Measurements from ENCODE around the gene MSANTD1. TPM values are rescaled to one million over a fixed set of nuclear protein-coding genes. Genes with fewer than 3 reads are reported as not detected.

The MSANTD1 gene
- total and polyA plus RNA-seq, 2 donors (not counting 3 experiments of a cell fraction or from before 2014, with no cell fraction given), result 0.14 to 1.2 TPM

DNA sequence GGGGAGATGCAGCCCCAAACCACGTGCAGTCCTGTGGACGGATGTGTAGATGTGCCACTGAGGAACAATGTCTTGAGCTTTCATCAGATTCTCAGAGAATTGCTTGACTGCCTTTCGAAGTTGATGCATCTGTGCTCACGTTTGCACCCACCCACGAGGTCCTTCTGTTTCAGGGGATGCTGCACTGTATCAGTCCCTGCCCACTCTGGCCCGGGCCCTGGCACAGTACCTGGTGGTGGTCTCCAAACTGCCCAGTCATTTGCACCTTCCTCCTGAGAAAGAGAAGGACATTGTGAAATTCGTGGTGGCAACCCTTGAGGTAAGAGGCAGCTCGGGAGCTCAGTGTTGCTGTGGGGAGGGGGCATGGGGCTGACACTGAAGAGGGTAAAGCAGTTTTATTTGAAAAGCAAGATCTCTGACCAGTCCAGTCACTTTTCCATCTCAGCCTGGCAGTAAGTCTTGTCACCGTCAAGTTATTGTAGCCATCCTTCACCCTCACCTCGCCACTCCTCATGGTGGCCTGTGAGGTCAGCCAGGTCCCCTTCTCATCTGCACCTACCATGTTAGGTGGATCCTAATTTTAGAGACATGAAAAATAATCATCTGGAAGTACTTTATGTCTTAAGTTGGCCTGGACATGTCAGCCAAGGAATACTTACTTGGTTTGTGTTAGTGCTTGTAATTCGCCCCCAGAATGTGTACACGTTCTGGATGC is 36.4 kb upstream of the MSANTD1 start:
- intact Hi-C loops (cut with micrococcal nuclease) (no loop called here), dilution Hi-C loops (cut with MboI; ENCODE audit: extremely low pct_ligation_motif_present, low sequenced_read_pairs) (no loop called here)
- Histone ChIP-seq H4K20me1 (replicated peaks; ENCODE audit: control insufficient read depth, extremely low read depth, insufficient read depth, low read length) (no peaks in the 10 kb centered on the region), H3K9me1 (replicated peaks; ENCODE audit: control insufficient read depth, extremely low read depth, insufficient read depth, low read length) (no peaks in the 10 kb centered on the region), H3K9ac (replicated peaks; ENCODE audit: extremely low read depth, insufficient read depth, low read length) (no peak overlapping the region), H3K36me3 (ENCODE audit: control insufficient read depth in 2 of 2, extremely low read depth in 1 of 2, insufficient read depth in 2 of 2, low read length in 2 of 2) (peaks cover 16 to 43% of the 10 kb centered on the region in 2 experiments), H3K9me3 (replicated peaks; ENCODE audit: control insufficient read depth, insufficient read depth, low read length) (no peaks in the 10 kb centered on the region), H2AFZ (ENCODE audit: low read depth, low read length) (no peak overlapping the region), H3K4me3 (replicated peaks in 1 of 3; ENCODE audit: insufficient read depth in 1 of 3, low read depth in 1 of 3, low read length in 3 of 3) (no peak overlapping the region), H3K4me1 (ENCODE audit: control insufficient read depth, extremely low read depth, insufficient read depth, low read length) (peaks cover 2% of the 10 kb centered on the region), H3K27me3 (ENCODE audit: control insufficient read depth in 2 of 2, insufficient read depth in 2 of 2, low read length in 2 of 2) (no peaks in the 10 kb centered on the region), H3K27ac (ENCODE audit: insufficient read depth, low read depth, low read length) (no peak overlapping the region), H3K4me2 (ENCODE audit: insufficient read depth, low read length) (no peak overlapping the region), H3K79me2 (ENCODE audit: control insufficient read depth, insufficient read depth, low read length) (no peaks in the 10 kb centered on the region)
- no TSS peak for BruUV-seq (replicated peaks)
- ChIA-PET POLR2A (no interaction called here), CTCF (no interaction called here)
- no peak for DNase-seq (ENCODE audit: low read depth, low spot score)
- TF ChIP-seq, protein P1, sequence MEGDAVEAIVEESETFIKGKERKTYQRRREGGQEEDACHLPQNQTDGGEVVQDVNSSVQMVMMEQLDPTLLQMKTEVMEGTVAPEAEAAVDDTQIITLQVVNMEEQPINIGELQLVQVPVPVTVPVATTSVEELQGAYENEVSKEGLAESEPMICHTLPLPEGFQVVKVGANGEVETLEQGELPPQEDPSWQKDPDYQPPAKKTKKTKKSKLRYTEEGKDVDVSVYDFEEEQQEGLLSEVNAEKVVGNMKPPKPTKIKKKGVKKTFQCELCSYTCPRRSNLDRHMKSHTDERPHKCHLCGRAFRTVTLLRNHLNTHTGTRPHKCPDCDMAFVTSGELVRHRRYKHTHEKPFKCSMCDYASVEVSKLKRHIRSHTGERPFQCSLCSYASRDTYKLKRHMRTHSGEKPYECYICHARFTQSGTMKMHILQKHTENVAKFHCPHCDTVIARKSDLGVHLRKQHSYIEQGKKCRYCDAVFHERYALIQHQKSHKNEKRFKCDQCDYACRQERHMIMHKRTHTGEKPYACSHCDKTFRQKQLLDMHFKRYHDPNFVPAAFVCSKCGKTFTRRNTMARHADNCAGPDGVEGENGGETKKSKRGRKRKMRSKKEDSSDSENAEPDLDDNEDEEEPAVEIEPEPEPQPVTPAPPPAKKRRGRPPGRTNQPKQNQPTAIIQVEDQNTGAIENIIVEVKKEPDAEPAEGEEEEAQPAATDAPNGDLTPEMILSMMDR (IDR thresholded peaks at IDR 0.05; ENCODE audit: extremely low read depth in 1 of 2, insufficient read depth in 1 of 2, low read depth in 1 of 2, low read length in 2 of 2), result no peak
- TF ChIP-seq JUN (IDR thresholded peaks at IDR 0.05; ENCODE audit: borderline replicate concordance, insufficient read depth, insufficient read length, low read depth), result no peak
- no peak for TF ChIP-seq POLR2AphosphoS5 (IDR thresholded peaks at IDR 0.05; ENCODE audit: insufficient read depth, low read depth, low read length)
- TF ChIP-seq, protein P2, sequence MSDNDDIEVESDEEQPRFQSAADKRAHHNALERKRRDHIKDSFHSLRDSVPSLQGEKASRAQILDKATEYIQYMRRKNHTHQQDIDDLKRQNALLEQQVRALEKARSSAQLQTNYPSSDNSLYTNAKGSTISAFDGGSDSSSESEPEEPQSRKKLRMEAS (IDR thresholded peaks at IDR 0.05; ENCODE audit: insufficient read depth, insufficient read length), result no peak
- no peak for TF ChIP-seq MYC (IDR thresholded peaks at IDR 0.05; ENCODE audit: low read depth, low read length)
- no peak for TF ChIP-seq EZH2 (IDR thresholded peaks at IDR 0.05; ENCODE audit: borderline replicate concordance, low read depth, low read length, severe bottlenecking)
- TF ChIP-seq FOS (IDR thresholded peaks at IDR 0.05; ENCODE audit: borderline replicate concordance, insufficient read depth, low read length), result no peak
- TF ChIP-seq GATA2 (IDR thresholded peaks at IDR 0.05; ENCODE audit: insufficient read depth, insufficient read length, low read depth, low read length), result no peak
- no peak for TF ChIP-seq POLR2A (IDR thresholded peaks at IDR 0.05; ENCODE audit: low read depth, low read length)
- no peak for FAIRE-seq
